ENCODE measurements around the gene LUZP4. TPM values are rescaled to one million over a fixed set of nuclear protein-coding genes. Genes with fewer than 3 reads are reported as not detected.

LUZP4 gene
- total and polyA plus RNA-seq, 2 of the 13 experiments (the other 11 are each of a cell fraction or from before 2014, with no cell fraction given) = not detected

DNA sequence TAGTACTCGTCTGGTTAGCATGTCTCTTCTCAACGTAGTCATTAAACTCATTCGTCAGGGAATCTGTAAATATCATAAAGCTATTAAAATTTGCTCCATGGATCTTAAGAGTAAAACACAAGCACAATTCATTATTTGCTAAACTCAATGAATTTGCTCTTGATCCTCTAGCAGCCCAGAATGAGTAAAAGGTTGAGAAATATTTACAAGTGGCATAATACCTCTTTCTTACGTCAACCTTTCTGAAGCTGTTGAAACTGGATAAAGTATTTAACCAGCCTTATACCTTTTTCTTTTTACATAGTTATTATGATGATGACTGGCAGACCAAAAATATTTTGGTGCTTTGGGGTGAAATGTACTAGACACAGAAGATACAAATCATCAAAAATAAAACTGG is 66.9 kb downstream of the LUZP4 start:
- Histone ChIP-seq H2AFZ (ENCODE audit: low read length) (no peak overlapping the region), H3K9me3 (ENCODE audit: low read length) (no peaks in the 10 kb centered on the region), H3K4me1 (ENCODE audit: insufficient read depth, low read length) (peaks cover 8% of the 10 kb centered on the region; the same call in 1 of the 2 replicates), H3K9ac (ENCODE audit: insufficient read depth, low read depth, low read length) (no peak overlapping the region), H3K36me3 (replicated peaks in 1 of 2; ENCODE audit: control insufficient read depth in 1 of 2, insufficient read depth in 2 of 2, low read length in 2 of 2) (no peaks in the 10 kb centered on the region), H3K4me2 (ENCODE audit: low read depth, low read length) (no peak overlapping the region), H3K27me3 (ENCODE audit: control insufficient read depth in 1 of 2, insufficient read depth in 2 of 2, low read length in 2 of 2) (no peaks in the 10 kb centered on the region), H3K27ac (ENCODE audit: extremely low read length, insufficient read depth, low read length) (no peak overlapping the region), H3K4me3 (replicated peaks in 1 of 3; ENCODE audit: insufficient read depth in 1 of 3, low read depth in 2 of 3, low read length in 3 of 3) (no peak overlapping the region), H3K79me2 (ENCODE audit: insufficient read depth, low read length) (no peaks in the 10 kb centered on the region), H4K20me1 (ENCODE audit: insufficient read depth, low read length) (no peaks in the 10 kb centered on the region)
- no peak for ATAC-seq
- FAIRE-seq = no peak
- 69% methylated on average over 4 of the region's 4 CpGs for WGBS (ENCODE audit: low lambda C conversion rate)
- intact Hi-C loops (cut with micrococcal nuclease; ENCODE audit: unreplicated experiment) (no loop called here), in situ Hi-C loops (cut with HindIII; ENCODE audit: extremely low pct_ligation_motif_present, low pct_unique_long_range_greater_than_20kb) (no loop called here)
- no TSS peak for BruUV-seq (replicated peaks)
- no peak for DNase-seq (ENCODE audit: low spot score)
- ChIA-PET POLR2A (no interaction called here), CTCF (ENCODE audit: low intra/inter-chr PET ratio, low total read pairs) (no interaction called here)
- no peak for TF ChIP-seq SRF (IDR thresholded peaks at IDR 0.05; ENCODE audit: low read depth, low read length)
- TF ChIP-seq FOXK1 (CRISPR knock-in tag; IDR thresholded peaks at IDR 0.05; ENCODE audit: borderline replicate concordance, low read depth) = no peak
- no peak for TF ChIP-seq ZNF605 (CRISPR knock-in tag; IDR thresholded peaks at IDR 0.05)
- TF ChIP-seq CBX5 (CRISPR knock-in tag; IDR thresholded peaks at IDR 0.05; ENCODE audit: borderline replicate concordance) = no peak
- TF ChIP-seq ZBTB40 (IDR thresholded peaks at IDR 0.05) = no peak
- TF ChIP-seq ZBTB40 (CRISPR knock-in tag; IDR thresholded peaks at IDR 0.05) = no peak
- TF ChIP-seq JARID2 (CRISPR knock-in tag; IDR thresholded peaks at IDR 0.05; ENCODE audit: insufficient replicate concordance) = no peak
- no peak for TF ChIP-seq REST (IDR thresholded peaks at IDR 0.05; ENCODE audit: borderline replicate concordance in 1 of 2, low read depth in 1 of 2, low read length in 2 of 2)
- TF ChIP-seq ZSCAN20 (CRISPR knock-in tag; IDR thresholded peaks at IDR 0.05; ENCODE audit: borderline replicate concordance) = no peak
- TF ChIP-seq ZNF75D (CRISPR knock-in tag; IDR thresholded peaks at IDR 0.05; ENCODE audit: borderline replicate concordance) = no peak
